ENCODE results near the gene RNF151. TPM values are rescaled to one million over a fixed set of nuclear protein-coding genes. Genes with fewer than 3 reads are reported as not detected.

RNF151 gene
- total RNA-seq, 1 experiment from 2014 or later: not detected

GRCh38 chr16:1922357-1922756, 44.3 kb upstream of the RNF151 start:
- Histone ChIP-seq H3K36me3 (ENCODE audit: control insufficient read depth, insufficient read depth, low read length) (no peaks in the 10 kb centered on the region), H3K27me3 (ENCODE audit: control insufficient read depth, insufficient read depth, low read length) (peaks cover 2% of the 10 kb centered on the region; the same call in 1 of the 2 replicates), H3K9me3 (ENCODE audit: control insufficient read depth, insufficient read depth, low read depth, low read length) (no peaks in the 10 kb centered on the region), H3K4me3 (ENCODE audit: low read depth in 2 of 2, low read length in 2 of 2) (no peak overlapping the region), H3K4me1 (ENCODE audit: control insufficient read depth, insufficient read depth, low read length) (peaks cover 26% of the 10 kb centered on the region), H3K27ac (ENCODE audit: low read length) (no peak overlapping the region)
- BruUV-seq (replicated peaks): no TSS peak
- TF ChIP-seq TCF7L2 (IDR thresholded peaks at IDR 0.05; ENCODE audit: low read depth, low read length): no peak
- TF ChIP-seq CTCF (IDR thresholded peaks at IDR 0.05): no peak
- no peak for TF ChIP-seq REST (IDR thresholded peaks at IDR 0.05; ENCODE audit: insufficient read depth in 1 of 2, low read depth in 2 of 2, low read length in 1 of 2)
- no peak for TF ChIP-seq SIN3A (IDR thresholded peaks at IDR 0.05; ENCODE audit: borderline replicate concordance, insufficient read depth, low read depth, low read length)
- no peak for TF ChIP-seq POLR2AphosphoS5 (IDR thresholded peaks at IDR 0.05; ENCODE audit: low read depth, low read length)
- intact Hi-C loops (cut with micrococcal nuclease; ENCODE audit: unreplicated experiment) (no loop called here), in situ Hi-C loops (cut with HindIII; ENCODE audit: low pct_unique_long_range_greater_than_20kb, low sequenced_read_pairs) (no loop called here)
- no peak for DNase-seq (ENCODE audit: low read depth, low spot score)
- POLR2A ChIA-PET: no interaction called here
- no peak for ATAC-seq
- CTCF ChIA-PET: interaction anchor here (0.7 kb wide), 1 partner anchor 94 kb away, joined by 3 read pairs; no protein-coding TSS in a partner anchor

- in situ Hi-C loops (cut with HindIII; ENCODE audit: low pct_unique_long_range_greater_than_20kb, low sequenced_read_pairs) (no loop called here), intact Hi-C loops (cut with micrococcal nuclease; ENCODE audit: unreplicated experiment) (no loop called here)
- no peaks in the 10 kb centered on the region; the same call in 1 of the 2 replicates for H3K27me3 ChIP-seq (ENCODE audit: control insufficient read depth, insufficient read depth, low read length)
- H3K4me1 ChIP-seq (ENCODE audit: control insufficient read depth, insufficient read depth, low read length): peaks cover 22% of the 10 kb centered on the region
- no peaks in the 10 kb centered on the region for H3K9me3 ChIP-seq (ENCODE audit: control insufficient read depth, insufficient read depth, low read depth, low read length)
- TF ChIP-seq CTCF (IDR thresholded peaks at IDR 0.05) (no peak), REST (IDR thresholded peaks at IDR 0.05; ENCODE audit: insufficient read depth in 1 of 2, low read depth in 2 of 2, low read length in 1 of 2) (no peak), TCF7L2 (IDR thresholded peaks at IDR 0.05; ENCODE audit: low read depth, low read length) (no peak), SIN3A (IDR thresholded peaks at IDR 0.05; ENCODE audit: borderline replicate concordance, insufficient read depth, low read depth, low read length) (no peak), POLR2AphosphoS5 (IDR thresholded peaks at IDR 0.05; ENCODE audit: low read depth, low read length) (no peak)
- no peaks in the 10 kb centered on the region for H3K36me3 ChIP-seq (ENCODE audit: control insufficient read depth, insufficient read depth, low read length)
- H3K4me3 ChIP-seq (ENCODE audit: low read depth in 2 of 2, low read length in 2 of 2): no peak overlapping the region
- H3K27ac ChIP-seq (ENCODE audit: low read length): no peak overlapping the region
- no TSS peak for BruUV-seq (replicated peaks)
- no peak for ATAC-seq
- no peak for DNase-seq (ENCODE audit: low read depth, low spot score)
- POLR2A ChIA-PET: no interaction called here
- CTCF ChIA-PET: no interaction called here
Observed at GRCh38 chr16:1923299-1924034, 43.2 kb upstream of the RNF151 start.

Measured in Panc1 (cell line).